OCI-LY3 (cell line): ENCODE results near the gene COX7A2L.

Source experiments
- CTCF ChIP-seq: fragments of 200-600, 300-600 bp; sonication (generic); IDR thresholded peaks from 2 replicates; pipeline ENCODE4 v1.5.1; 2014; ENCODE audit warnings: antibody characterized with exemption, low read length, low read depth
- EZH2phosphoT487 ChIP-seq: fragments of 200-600 bp; shearing (Covaris generic); IDR thresholded peaks from 2 replicates; pipeline ENCODE4 v1.6.1; 2018; ENCODE audit warnings: antibody characterized with exemption, mixed run types, low read depth

- no peak for TF ChIP-seq EZH2phosphoT487
- TF ChIP-seq CTCF, result no peak
These were observed 51.7 kb downstream of the COX7A2L start for GRCh38 chr2:42309366-42309765.
